SJSA1 (cell line): ENCODE results near the gene ADGRD1. TPM values are rescaled to one million over a fixed set of nuclear protein-coding genes. Genes with fewer than 3 reads are reported as not detected.

Experiments used
- DNase-seq, 2 experiments: peaks; one replicate each; pipeline ENCODE4 v3.0.0-alpha.2; 2015 to 2020; ENCODE audit warnings: low spot score in 2 of 2, low read depth in 1 of 2
- H3K27ac ChIP-seq: fragments of 250-450 bp; sonication (Bioruptor Pico); 2 replicates; pipeline ENCODE4 v1.5.1; 2020; ENCODE audit warnings: mild to moderate bottlenecking, moderate library complexity
- H3K27me3 ChIP-seq: fragments of 250-450 bp; sonication (Bioruptor Pico); replicated peaks from 2 replicates; pipeline ENCODE4 v1.5.1; 2020; ENCODE audit warnings: mild to moderate bottlenecking, moderate library complexity
- H3K36me3 ChIP-seq: fragments of 250-450 bp; sonication (Bioruptor Pico); 2 replicates; pipeline ENCODE4 v1.5.1; 2020; ENCODE audit warnings: mild to moderate bottlenecking
- H3K4me1 ChIP-seq: fragments of 250-450 bp; sonication (Bioruptor Pico); replicated peaks from 2 replicates; pipeline ENCODE4 v1.6.1; 2021; ENCODE audit warnings: mild to moderate bottlenecking
- H3K4me3 ChIP-seq: fragments of 250-450 bp; sonication (Bioruptor Pico); 2 replicates; pipeline ENCODE4 v1.5.1; 2020; ENCODE audit warnings: mild to moderate bottlenecking
- H3K9me3 ChIP-seq: fragments of 250-450 bp; sonication (Bioruptor Pico); replicated peaks from 2 replicates; pipeline ENCODE4 v1.5.1; 2020; ENCODE audit warnings: mild to moderate bottlenecking
- total RNA-seq: library from RNA; depleted of rRNA; stranded (reverse); fragments of >200 nt; shearing (Covaris generic); gene quantifications from 2 replicates; pipeline ENCODE4 v1.2.3, GENCODE V29; 2014

Gene ADGRD1
- total RNA-seq, 1 experiment from 2014 or later = 1.0 TPM

DNA sequence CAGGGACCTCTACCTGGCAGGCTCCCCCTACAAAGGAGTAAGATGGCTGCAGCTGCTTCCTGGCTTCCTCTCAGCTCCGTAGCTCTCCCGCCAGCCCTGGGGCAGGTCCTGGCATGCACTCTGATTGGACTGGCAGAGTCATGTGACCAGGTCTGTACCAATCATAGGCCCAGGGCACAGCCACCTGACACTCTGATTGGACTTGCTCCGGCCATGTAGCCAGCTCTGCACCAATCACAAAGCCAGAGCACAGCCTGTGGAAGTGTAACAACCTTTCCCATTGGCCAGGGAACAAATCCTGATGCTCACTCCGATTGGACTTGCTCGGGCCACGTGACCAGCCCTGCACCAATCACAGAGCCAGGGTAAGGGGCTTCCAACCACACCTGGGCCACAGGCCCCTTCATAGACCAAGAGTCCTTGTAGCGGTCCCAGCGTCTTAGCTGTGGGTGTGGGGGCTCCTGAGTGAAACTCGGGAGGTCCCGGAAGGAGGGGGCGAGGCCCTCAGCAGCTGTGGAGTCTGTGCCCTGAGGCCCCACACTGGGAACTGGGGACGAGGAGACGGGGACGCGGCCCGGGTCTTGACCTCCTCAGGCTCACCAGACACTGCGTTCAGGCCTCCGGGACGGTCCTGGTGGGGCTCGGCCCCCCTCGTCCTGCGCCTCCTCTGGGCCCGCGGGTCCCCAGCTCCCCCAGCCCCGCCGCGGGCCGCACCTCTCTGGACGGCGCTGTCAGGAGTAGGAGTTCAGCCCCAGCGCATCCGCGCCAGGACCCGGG, 210.6 kb downstream of the ADGRD1 start:
- DNase-seq = no peak
- Histone ChIP-seq H3K4me1 (no peaks in the 10 kb centered on the region), H3K27ac (no peak overlapping the region)

DNA sequence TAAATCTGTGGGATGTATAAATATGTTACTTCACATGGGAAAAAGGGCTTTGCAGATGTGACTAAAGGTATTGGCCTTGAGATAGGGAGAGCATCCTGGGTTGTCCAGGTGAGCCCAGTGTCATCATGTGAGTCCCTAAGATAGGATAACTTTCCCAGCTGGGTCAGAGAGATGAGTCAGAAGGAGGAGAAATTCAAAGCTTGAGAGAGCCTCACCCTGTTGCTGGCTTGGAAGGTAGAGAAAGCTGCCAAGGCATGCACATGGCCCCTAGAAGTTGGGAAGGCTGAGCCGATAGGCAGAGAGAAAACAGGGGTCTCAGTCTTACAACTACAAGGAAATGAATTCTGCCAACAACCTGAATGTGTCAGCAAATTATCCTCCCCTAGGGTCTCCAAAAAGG, 213.0 kb downstream of the ADGRD1 start:
- Histone ChIP-seq H3K36me3 (no peaks in the 10 kb centered on the region), H3K9me3 (no peaks in the 10 kb centered on the region)
- no peak for DNase-seq

More for the DNA sequence above, 210.6 kb downstream of the ADGRD1 start:
- Histone ChIP-seq H3K9me3 (no peaks in the 10 kb centered on the region), H3K4me3 (no peak overlapping the region), H3K36me3 (no peaks in the 10 kb centered on the region), H3K27me3 (no peaks in the 10 kb centered on the region)

DNA sequence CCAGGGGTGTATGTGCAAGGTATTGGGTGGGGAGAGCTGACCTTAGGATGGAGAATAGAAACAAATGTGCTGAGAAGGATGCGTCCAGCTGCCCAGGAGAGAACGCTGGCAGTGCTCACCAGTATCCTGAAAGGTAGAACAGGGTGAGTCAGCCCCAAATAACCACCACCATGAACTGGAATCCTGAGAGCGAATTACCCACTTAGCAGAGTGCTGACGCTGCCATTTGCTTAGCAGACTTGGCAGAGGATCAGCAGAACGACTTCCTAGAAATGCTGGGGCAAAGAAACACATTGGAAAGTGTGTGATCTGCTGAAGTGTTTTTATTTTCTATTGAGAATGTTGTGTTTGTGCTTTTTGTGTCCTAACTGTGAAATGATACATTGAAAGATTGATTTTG, 213.6 kb downstream of the ADGRD1 start:
- Histone ChIP-seq H3K36me3 (no peaks in the 10 kb centered on the region), H3K27me3 (no peaks in the 10 kb centered on the region), H3K27ac (no peak overlapping the region), H3K4me1 (no peaks in the 10 kb centered on the region), H3K4me3 (no peak overlapping the region), H3K9me3 (no peaks in the 10 kb centered on the region)
- DNase-seq = no peak

More for the DNA sequence above, 213.0 kb downstream of the ADGRD1 start:
- H3K27ac ChIP-seq = no peak overlapping the region
- no peak overlapping the region for H3K4me3 ChIP-seq
- H3K4me1 ChIP-seq = no peaks in the 10 kb centered on the region
- H3K27me3 ChIP-seq = no peaks in the 10 kb centered on the region

DNA sequence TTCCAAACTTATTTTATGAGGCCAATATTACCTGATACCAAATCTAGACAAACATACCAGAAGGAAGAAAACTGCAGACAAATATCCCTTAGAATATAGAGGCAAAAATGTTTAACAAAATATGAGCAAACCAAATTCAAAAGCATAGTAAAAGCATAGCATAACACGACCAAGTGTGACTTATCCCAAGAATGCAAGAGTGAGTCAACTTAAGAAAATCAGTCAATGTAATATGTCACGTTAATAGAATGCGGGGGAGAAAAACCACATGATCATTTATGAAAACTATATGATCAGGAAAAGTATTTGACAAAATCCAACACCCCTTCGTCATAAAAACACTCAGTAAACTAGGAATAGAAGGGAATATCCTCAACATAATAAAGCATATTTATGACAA, 217.3 kb downstream of the ADGRD1 start:
- no peaks in the 10 kb centered on the region for H3K4me1 ChIP-seq
- H3K27me3 ChIP-seq = no peaks in the 10 kb centered on the region
- no peak overlapping the region for H3K4me3 ChIP-seq
- H3K27ac ChIP-seq = no peak overlapping the region
- no peak for DNase-seq
- no peaks in the 10 kb centered on the region for H3K36me3 ChIP-seq
- no peaks in the 10 kb centered on the region for H3K9me3 ChIP-seq

DNA sequence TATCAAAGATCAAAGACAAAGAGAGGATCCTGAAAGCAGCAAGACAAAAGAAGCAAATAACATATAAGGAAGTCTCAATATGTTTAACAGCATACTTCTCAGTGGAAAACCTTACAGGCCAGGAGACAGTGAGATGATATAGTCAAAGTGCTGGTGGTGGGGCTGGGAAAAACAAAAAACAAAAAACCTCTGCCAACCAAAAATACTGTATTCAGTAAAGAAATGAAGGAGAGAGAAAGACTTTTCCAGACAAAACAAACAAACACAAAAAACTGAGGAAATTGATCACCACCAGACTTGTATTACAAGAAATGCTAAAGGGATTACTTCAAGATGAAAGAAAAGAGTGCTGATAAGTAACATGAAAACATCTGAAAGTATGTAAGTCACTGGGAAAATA, 221.2 kb downstream of the ADGRD1 start:
- Histone ChIP-seq H3K4me3 (no peak overlapping the region), H3K36me3 (no peaks in the 10 kb centered on the region), H3K27me3 (no peaks in the 10 kb centered on the region), H3K4me1 (no peaks in the 10 kb centered on the region), H3K9me3 (no peaks in the 10 kb centered on the region), H3K27ac (no peak overlapping the region)
- DNase-seq = no peak

DNA sequence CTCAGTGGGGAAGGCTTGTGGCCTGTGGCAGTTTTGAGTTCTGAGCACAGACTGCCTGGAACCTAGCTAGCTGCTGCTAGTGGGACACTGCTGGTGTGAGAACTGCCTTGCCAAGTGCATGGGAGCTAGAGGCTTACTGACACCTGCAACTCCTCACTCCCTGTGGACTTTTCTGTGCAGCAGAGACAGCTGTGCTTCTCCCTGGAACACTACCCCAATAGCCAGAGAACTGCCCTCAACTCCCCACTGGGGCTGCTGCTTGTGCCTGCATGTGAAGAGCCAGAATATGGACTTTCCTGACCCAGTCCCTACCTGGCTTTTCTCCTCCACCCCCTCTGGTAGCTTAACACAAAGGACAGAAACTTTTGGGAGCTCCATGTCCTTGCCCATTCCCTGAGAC, 222.6 kb downstream of the ADGRD1 start:
- H3K9me3 ChIP-seq = no peaks in the 10 kb centered on the region
- no peak overlapping the region for H3K4me3 ChIP-seq
- no peaks in the 10 kb centered on the region for H3K36me3 ChIP-seq
- H3K27me3 ChIP-seq = no peaks in the 10 kb centered on the region
- no peak for DNase-seq
- no peaks in the 10 kb centered on the region for H3K4me1 ChIP-seq
- no peak overlapping the region for H3K27ac ChIP-seq

DNA sequence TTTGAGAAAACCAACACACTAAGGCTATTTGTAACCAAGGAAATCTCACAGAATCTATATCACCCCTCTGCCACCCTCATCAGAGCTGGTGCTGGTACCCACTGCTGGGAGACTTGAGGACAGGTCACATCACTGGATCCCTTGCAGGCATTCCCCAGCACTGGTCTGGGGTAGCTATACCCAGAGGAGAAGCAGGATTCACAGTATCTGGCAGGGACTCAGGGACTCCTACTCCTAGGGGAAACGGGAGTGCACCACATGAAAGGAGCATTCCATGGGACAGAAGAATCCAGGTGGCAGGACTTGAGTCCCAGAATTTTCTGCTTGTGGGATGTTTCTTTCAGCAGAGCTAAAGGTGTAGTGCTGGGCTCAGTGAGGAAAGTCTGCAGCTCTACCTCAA, 223.2 kb downstream of the ADGRD1 start:
- Histone ChIP-seq H3K4me3 (no peak overlapping the region), H3K27ac (no peak overlapping the region), H3K27me3 (no peaks in the 10 kb centered on the region), H3K36me3 (no peaks in the 10 kb centered on the region), H3K4me1 (no peaks in the 10 kb centered on the region), H3K9me3 (no peaks in the 10 kb centered on the region)
- no peak for DNase-seq

DNA sequence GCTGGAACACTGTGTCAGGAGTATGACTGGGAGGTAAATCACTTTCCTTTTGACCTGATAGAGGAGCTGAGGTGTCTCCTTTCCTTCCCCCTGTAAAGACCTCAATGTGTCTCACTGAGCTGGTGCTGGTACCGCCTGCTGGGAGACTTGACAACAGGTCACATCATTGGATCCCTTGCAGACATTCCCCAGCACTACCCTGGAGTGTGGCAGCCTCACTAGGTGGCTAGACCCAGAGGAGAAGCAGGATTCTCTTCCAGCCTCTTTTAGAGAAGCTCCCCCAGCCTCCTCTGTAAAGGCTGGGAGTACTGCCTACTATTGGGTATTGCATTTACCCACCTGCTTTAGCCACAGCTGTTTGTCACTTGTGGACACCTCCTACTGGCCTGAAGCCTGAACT, 223.9 kb downstream of the ADGRD1 start:
- no peak overlapping the region for H3K27ac ChIP-seq
- no peaks in the 10 kb centered on the region for H3K9me3 ChIP-seq
- no peaks in the 10 kb centered on the region for H3K27me3 ChIP-seq
- no peak for DNase-seq
- H3K36me3 ChIP-seq = no peaks in the 10 kb centered on the region
- no peaks in the 10 kb centered on the region for H3K4me1 ChIP-seq
- H3K4me3 ChIP-seq = no peak overlapping the region

DNA sequence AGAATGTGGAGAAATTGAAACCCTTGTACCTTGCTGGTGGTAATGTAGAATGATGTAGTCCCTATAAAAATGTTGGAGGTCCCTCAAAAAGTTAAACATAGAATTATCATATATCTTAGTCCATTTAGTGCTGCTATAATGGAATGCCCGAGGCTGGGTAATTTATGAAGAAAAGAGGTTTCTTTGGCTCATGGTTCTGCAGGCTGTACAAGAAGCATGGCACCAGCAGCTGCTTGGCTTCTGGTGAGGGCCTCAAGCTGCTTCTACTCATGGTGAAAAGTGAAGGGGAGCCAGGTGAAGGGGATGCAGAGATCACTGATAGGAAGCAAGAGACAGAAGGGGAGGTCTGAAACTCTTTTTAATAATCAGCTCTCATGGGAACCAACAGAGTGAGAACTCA, 233.9 kb downstream of the ADGRD1 start:
- no peak overlapping the region for H3K27ac ChIP-seq
- H3K4me3 ChIP-seq = no peak overlapping the region
- H3K27me3 ChIP-seq = no peaks in the 10 kb centered on the region
- H3K36me3 ChIP-seq = no peaks in the 10 kb centered on the region
- DNase-seq = no peak
- H3K9me3 ChIP-seq = no peaks in the 10 kb centered on the region
- H3K4me1 ChIP-seq = no peaks in the 10 kb centered on the region

DNA sequence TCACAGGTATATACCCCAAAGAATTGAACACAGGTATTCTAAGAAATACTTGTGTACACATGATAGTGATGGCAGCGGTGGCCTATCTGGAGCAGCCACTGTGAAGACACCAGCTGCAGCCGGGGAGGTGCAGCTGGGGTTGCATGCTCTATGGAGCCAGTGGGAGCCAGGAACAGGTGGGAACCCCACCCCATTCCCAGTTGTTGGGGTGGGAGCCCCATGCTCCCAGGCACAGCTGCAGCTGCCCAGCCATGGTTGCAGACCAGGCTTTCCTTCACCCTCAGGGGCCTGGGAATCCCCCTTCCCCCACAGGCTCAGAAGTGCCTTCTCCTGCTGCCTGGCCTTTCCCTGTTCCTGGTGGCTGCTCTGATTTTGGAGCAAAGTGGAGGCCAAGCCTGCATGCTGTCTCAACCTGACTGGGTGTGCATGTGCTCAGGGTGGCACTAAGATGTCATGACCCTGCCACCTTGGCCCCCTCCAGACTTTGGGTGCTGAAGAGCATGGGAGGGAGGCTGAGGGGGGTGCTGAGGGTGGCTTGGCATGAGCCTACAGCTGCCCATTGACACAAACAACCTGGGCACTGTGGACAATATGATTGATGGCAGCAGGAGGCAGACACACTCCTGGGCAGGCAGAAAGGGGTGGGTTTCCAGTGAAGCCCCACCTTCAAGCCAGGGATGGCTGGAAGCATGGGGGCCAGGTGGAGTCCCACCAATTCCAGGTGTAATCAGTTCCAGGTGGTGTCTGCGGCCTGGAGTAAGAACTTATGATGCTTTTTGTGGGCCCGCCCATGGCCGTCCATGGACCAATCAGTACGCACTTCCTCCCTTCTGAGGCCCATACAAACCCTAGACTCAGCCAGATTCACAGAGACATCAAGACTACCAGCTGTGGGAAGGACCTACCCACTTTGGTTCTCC, 234.7 kb downstream of the ADGRD1 start:
- no peaks in the 10 kb centered on the region for H3K27me3 ChIP-seq
- no peaks in the 10 kb centered on the region for H3K4me1 ChIP-seq
- H3K4me3 ChIP-seq = no peak overlapping the region
- no peak for DNase-seq
- no peaks in the 10 kb centered on the region for H3K36me3 ChIP-seq
- H3K27ac ChIP-seq = no peak overlapping the region
- H3K9me3 ChIP-seq = no peaks in the 10 kb centered on the region

DNA sequence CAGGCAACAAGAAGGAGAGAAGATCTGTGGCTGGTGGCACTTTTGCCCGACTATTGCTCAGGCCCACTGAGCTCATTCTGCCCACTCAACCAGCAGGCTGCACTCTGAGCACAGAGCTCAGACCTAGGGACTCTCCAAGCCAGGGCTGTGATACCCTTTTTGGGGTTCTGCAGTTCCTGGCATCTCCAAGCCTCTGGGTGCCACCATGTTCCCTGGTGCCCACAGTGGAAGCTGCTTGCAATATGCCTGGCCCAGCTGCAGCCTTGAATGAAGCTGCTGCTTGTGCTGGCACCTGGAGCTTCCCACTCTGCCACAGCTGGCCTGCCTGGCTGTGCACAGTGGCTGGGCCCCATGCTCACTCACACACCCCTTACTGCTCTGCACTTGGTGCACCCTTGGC, 236.1 kb downstream of the ADGRD1 start:
- no peak for DNase-seq
- H3K9me3 ChIP-seq = no peaks in the 10 kb centered on the region
- no peaks in the 10 kb centered on the region for H3K36me3 ChIP-seq
- H3K27me3 ChIP-seq = no peaks in the 10 kb centered on the region
- H3K4me3 ChIP-seq = no peak overlapping the region
- no peak overlapping the region for H3K27ac ChIP-seq
- H3K4me1 ChIP-seq = no peaks in the 10 kb centered on the region

DNA sequence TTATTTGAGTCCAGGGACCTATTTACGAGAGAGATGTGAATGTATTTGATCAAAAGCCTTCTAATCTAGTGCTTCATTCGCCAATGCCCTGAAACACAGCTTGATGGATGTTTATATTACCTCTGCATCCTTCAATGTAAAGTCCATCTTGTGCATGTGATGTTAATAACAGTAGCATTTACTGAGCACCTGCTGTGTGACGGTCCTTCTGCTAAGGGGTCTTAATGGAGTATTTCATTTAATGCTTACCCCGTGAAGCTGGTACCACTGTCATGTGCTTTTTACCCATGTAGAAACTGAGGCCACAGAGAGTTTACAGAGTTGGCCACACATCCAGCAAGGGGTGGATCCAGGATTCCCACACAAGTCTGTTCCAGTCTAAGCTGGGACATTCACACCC, 237.3 kb downstream of the ADGRD1 start:
- H3K27ac ChIP-seq = no peak overlapping the region

More for the DNA sequence above, 237.3 kb downstream of the ADGRD1 start:
- no peak for DNase-seq
- Histone ChIP-seq H3K9me3 (no peaks in the 10 kb centered on the region), H3K36me3 (no peaks in the 10 kb centered on the region), H3K27me3 (no peaks in the 10 kb centered on the region), H3K4me1 (no peaks in the 10 kb centered on the region), H3K4me3 (no peak overlapping the region)
